Measurements from ENCODE around the gene CIAO3. TPM values are rescaled to one million over a fixed set of nuclear protein-coding genes. Genes with fewer than 3 reads are reported as not detected.
"Not testable (repeated sequence)": the region's sequence is repeated elsewhere in the genome, so short reads cannot be mapped to it uniquely, and the experiment has no call there.

The CIAO3 gene
- total RNA-seq, 2 donors from 2014 or later = 56.7 to 76.6 TPM

DNA sequence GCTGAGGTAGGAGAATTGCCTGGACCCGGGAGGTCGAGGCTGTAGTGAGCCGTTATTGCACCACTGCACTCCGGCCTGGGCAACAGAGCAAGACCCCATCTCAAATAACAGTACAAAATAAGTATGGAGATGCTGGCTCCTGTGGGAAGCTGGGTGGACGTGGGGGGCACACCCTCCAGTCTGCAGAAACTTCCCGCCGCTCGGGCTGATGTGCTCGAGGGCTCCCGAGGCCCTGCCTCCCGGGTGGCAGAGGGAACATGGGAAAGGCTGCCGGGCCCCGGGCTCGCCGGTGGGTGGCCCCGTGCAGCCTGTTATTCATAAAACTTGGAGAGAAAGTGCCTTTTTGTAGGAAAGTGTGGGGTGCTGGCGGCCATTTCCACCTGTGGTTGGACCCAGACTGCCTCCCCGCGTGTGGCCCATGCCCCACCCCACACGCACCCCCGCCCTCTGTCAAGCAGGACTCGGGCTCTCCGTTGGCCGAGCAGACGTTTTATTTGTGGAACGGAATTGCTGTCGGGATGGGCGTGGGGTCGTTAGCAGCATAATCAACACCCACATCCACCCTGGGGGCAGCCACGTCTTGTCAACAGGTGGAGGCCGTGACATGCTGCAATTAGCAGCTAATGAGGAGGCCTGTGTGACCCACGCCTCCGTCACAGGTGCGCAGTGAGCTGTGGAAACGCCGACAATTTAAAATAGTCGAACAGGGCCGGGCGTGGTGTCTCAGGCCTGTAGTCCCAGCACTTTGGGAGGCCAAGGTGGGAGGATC is 7.4 kb upstream of the CIAO3 start:
- intact Hi-C loops (cut with DNase I) = no loop called here
- no peak overlapping the region for H3K4me3 ChIP-seq
- no peak for DNase-seq (ENCODE audit: low spot score)
- no peaks in the 10 kb centered on the region for H3K36me3 ChIP-seq
- WGBS = 75% methylated on average over 39 of the region's 39 CpGs
- no peaks in the 10 kb centered on the region for H3K4me1 ChIP-seq (replicated peaks)
- H3K27me3 ChIP-seq (replicated peaks; ENCODE audit: insufficient read depth) = no peaks in the 10 kb centered on the region
- H3K9me3 ChIP-seq = no peaks in the 10 kb centered on the region
- TF ChIP-seq POLR2A (IDR thresholded peaks at IDR 0.05) (no peak), POLR2AphosphoS5 (IDR thresholded peaks at IDR 0.05) (no peak), CTCF (IDR thresholded peaks at IDR 0.05) (no peak)
- no peak overlapping the region for H3K27ac ChIP-seq

DNA sequence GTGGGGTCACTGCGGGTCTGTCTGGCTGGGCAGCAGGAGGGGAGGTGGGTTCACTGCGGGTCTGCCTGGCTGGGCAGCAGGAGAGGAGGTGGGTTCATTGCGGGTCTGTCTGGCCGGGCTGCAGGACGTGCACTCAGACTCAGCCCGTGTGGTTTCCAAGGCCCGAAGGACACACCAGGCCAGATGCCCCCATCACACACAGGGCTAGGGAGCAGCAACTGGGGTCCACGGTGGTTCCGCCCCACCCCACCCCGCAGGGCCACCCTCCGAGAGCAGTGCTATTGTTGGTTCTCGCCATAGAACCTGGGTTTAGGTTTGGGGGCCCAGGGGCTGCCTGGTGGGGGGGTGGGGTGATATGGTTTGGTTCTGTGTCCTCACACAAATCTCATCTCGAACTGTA is 5.8 kb upstream of the CIAO3 start:
- no peaks in the 10 kb centered on the region for H3K27me3 ChIP-seq (replicated peaks; ENCODE audit: insufficient read depth)
- whole genome bisulfite sequencing = 83% methylated on average over 12 of the region's 13 CpGs
- no peak overlapping the region for H3K27ac ChIP-seq
- H3K9me3 ChIP-seq = no peaks in the 10 kb centered on the region
- no peaks in the 10 kb centered on the region for H3K36me3 ChIP-seq
- H3K4me1 ChIP-seq (replicated peaks) = no peaks in the 10 kb centered on the region
- TF ChIP-seq POLR2A (IDR thresholded peaks at IDR 0.05) (no peak), CTCF (IDR thresholded peaks at IDR 0.05) (no peak), POLR2AphosphoS5 (IDR thresholded peaks at IDR 0.05) (no peak)
- H3K4me3 ChIP-seq = no peak overlapping the region
- intact Hi-C loops (cut with DNase I) = no loop called here
- no peak for DNase-seq (ENCODE audit: low spot score)

DNA sequence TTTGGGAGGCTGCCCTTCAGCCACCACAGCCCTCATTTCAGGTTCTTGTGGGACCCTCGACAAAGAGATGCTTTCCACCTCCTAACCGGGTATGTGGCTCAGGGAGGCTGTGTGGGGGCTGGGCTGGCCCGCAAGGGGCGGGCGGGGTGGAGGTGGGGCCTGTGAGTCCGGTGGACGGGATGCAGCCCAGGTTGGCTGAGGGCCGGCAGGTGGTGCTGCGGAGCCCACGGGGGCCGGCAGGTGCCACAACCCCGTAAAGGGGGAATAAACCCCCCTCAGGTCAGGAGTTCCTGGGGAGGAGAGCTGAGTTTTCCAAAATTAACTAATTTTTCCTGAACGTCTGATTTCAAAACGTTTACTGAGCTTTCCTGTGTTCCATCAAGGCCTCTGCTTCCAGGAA is 4.9 kb upstream of the CIAO3 start:
- no peak for TF ChIP-seq POLR2AphosphoS5 (IDR thresholded peaks at IDR 0.05)
- TF ChIP-seq CTCF (IDR thresholded peaks at IDR 0.05) = peak in 1 of 4 experiments; percentile 34
- no peak for TF ChIP-seq POLR2A (IDR thresholded peaks at IDR 0.05)
- Histone ChIP-seq H3K36me3 (no peaks in the 10 kb centered on the region), H3K4me1 (replicated peaks) (no peaks in the 10 kb centered on the region), H3K4me3 (no peak overlapping the region), H3K27ac (no peak overlapping the region), H3K9me3 (no peaks in the 10 kb centered on the region), H3K27me3 (replicated peaks; ENCODE audit: insufficient read depth) (no peaks in the 10 kb centered on the region)
- WGBS = 9% methylated on average over 14 of the region's 14 CpGs
- intact Hi-C loops (cut with DNase I) = no loop called here
- no peak for DNase-seq (ENCODE audit: low spot score)

GRCh38 chr16:743794-744500 is 3.1 kb upstream of the CIAO3 start:
- H3K27me3 ChIP-seq (replicated peaks; ENCODE audit: insufficient read depth) = no peaks in the 10 kb centered on the region
- H3K4me3 ChIP-seq = no peak overlapping the region
- no peak for TF ChIP-seq POLR2AphosphoS5 (IDR thresholded peaks at IDR 0.05)
- no peak for TF ChIP-seq POLR2A (IDR thresholded peaks at IDR 0.05)
- TF ChIP-seq CTCF (IDR thresholded peaks at IDR 0.05) = no peak
- WGBS = 83% methylated on average over 18 of the region's 21 CpGs
- DNase-seq (ENCODE audit: low spot score) = no peak
- H3K9me3 ChIP-seq = no peaks in the 10 kb centered on the region
- H3K4me1 ChIP-seq (replicated peaks) = no peaks in the 10 kb centered on the region
- intact Hi-C loops (cut with DNase I) = no loop called here
- H3K36me3 ChIP-seq = no peaks in the 10 kb centered on the region
- no peak overlapping the region for H3K27ac ChIP-seq

GRCh38 chr16:742894-743293 is 2.1 kb upstream of the CIAO3 start:
- DNase-seq (ENCODE audit: low spot score); intact Hi-C loops (cut with DNase I); H3K36me3 ChIP-seq; H3K4me1 ChIP-seq (replicated peaks); H3K4me3 ChIP-seq; H3K9me3 ChIP-seq; H3K27ac ChIP-seq; H3K27me3 ChIP-seq (replicated peaks; ENCODE audit: insufficient read depth): not testable (repeated sequence)
- 84% methylated on average over 14 of the region's 14 CpGs for WGBS

Data from prostate gland (tissue), 2 donors.